RPMI7951 (cell line): Measurements from ENCODE around the gene DNAAF5. TPM values are rescaled to one million over a fixed set of nuclear protein-coding genes. Genes with fewer than 3 reads are reported as not detected.
"Not testable (repeated sequence)": the region's sequence is repeated elsewhere in the genome, so short reads cannot be mapped to it uniquely, and the experiment has no call there.

ENCODE experiments used
- DNase-seq: peaks from one replicate; pipeline ENCODE4 v3.0.0-alpha.2; 2012; ENCODE audit warnings: low read depth
- total RNA-seq: library from RNA; depleted of rRNA; stranded (reverse); fragments of >200 nt; shearing (Covaris generic); gene quantifications from 2 replicates; pipeline ENCODE4 v1.2.3, GENCODE V29; 2014

The DNAAF5 gene
- total RNA-seq, 1 experiment from 2014 or later, result 41.3 TPM

GRCh38 chr7:746155-747061, 19.9 kb downstream of the DNAAF5 start:
- DNase-seq, result no peak

GRCh38 chr7:747186-747585, 20.7 kb downstream of the DNAAF5 start:
- no peak for DNase-seq

- DNase-seq, result no peak
These were observed 21.9 kb downstream of the DNAAF5 start for GRCh38 chr7:748446-748845.

DNA sequence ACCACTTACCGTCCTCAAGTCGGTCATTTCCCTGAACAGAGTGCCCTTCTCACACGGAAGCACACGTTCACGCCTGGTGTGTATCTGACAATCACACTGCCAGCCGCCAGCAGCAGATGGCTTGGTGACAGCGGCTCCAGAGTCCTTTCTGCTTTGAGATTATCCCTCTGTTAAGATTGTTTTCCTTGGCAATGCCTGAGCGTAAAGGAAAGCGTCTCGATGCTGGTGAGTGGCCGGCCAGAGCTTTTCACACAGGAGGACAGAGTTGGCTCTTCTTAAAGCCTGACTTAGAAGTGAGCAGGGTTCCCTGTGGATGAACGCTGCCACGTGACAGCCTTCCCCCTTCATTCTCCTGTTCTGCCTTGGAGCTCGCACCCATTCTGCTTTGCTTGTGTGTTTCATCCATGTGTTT, 22.6 kb downstream of the DNAAF5 start:
- DNase-seq, result no peak

DNA sequence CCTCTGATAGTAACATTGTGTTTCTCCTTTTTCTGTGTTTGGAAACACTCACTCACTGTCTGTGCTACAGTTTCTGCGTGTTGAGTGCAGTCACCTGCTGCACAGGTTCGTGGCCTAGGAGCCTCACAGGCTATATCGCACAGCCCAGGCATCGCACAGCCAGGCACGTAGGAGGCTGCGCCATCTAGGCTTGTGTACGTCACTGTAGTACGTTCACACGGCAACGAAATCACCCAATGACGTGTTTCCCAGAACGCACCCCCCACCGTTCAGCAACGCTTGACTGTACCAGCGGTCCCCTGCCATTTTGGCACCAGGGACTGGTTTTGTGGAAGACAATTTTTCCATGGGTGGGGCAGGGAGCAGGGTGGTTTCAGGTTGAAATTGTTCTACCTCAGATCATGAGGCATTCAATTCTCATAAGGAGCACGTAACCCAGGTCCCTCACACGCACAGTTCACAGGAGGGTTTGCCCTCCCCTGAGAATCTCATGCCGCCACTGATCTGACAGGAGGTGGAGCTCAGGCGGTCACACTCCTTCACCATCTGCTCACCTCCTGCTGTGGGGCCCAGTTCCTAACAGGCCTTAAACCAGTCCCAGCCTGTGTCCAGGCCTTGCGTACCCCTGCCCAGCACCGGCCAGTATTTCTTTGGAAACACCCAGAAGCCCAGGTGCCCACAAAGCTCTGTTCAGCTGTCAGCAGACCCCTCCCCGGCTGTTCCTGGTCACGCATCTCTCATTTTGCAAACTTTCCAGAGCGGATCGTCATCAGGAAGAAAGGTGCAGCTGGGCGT, 23.8 kb downstream of the DNAAF5 start:
- no peak for DNase-seq

GRCh38 chr7:751826-752225, 25.3 kb downstream of the DNAAF5 start:
- no peak for DNase-seq

- DNase-seq, result not testable (repeated sequence)
These were observed 25.8 kb downstream of the DNAAF5 start for GRCh38 chr7:752256-752655.

DNA sequence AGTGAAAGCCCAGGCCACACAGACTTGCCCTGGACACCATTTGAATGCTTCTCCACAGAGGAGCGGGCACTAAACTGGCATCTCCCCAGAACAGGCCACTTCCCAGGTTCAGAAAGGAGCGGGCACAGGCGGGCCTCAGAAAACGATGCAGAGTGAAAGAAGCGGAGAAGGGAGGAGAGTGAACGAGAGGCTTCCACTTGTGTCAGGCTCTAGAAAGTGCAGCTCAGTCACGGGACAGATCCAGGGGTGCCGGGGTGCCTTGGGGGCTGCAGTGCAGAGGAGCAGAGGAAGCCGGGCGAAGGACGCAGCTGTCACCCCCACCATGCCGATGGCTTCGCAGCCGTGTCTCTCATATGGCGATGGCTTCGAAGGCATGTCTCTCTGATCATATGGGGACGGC, 26.7 kb downstream of the DNAAF5 start:
- DNase-seq, result no peak

DNA sequence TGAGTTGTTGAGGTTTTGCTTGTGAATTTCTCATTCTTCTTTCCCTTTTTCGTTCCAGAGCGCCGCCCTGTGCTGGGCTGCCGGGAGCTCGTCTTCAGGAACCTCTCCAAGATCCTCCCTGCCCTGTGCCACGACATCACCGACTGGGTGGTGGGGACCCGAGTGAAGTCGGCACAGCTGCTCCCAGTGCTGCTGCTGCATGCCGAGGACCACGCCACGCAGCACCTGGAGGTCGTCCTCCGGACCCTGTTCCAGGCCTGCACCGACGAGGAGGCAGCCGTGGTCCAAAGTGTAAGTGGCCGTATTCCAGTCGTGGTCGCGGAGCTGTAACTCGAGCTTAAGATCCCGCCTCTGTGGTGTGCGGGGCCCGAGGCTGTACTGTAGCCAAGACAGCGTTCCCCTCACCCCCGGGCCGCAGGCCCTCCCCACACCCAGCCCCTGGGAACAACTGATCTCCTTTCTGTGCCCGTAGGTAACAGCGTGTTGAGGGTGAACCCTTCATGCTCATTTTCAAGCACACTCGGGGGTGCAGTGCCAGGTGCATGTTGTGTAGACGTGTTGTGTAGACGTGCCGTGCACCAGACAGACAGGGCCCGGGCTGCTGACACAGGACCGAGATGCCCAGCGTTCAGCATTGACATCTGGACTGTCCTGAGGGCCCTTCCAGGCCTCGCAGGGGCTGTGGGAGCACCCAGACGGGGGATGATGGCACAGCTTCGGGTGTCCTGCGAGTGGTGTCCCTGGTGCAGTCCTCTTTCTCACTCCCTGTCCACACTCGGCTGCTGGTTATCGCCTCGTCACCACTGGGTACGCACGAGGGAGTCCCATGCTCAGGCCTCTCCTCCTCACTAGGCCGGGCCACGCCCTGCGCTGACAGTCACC, 28.3 kb downstream of the DNAAF5 start:
- DNase-seq, result no peak

GRCh38 chr7:755413-755805, 28.9 kb downstream of the DNAAF5 start:
- DNase-seq, result no peak

DNA sequence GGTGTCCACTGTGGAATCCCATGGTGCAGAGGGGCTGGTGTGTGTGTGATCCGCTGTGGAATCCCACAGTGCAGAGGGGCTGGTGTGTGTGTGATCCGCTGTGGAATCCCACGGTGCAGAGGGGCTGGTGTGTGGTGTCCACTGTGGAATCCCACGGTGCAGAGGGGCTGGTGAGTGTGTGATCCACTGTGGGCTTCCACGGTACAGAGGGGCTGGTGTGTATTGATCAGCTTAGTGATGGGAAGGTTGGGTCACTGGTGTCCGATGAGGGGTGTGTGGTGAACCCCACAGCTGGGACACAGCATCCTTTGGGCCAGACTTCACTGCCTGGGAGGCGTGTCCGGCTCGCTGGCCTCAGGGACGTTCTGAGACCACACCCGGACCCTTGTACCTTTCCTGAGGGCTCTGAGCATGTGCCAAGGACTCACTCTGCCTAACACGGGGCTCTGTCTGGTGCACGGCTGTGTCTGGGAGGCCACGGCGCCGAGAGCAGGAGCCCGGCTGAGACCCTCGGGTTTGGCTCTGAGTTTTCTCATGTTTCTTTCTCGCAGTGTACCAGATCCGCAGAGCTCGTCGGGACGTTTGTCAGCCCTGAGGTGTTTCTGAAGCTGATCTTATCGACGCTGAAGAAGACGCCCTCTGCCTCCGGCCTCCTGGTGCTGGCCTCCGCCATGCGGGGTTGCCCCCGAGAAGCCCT, 29.9 kb downstream of the DNAAF5 start:
- no peak for DNase-seq

- DNase-seq, result no peak
These were observed 30.5 kb downstream of the DNAAF5 start for GRCh38 chr7:756928-757560.

DNA sequence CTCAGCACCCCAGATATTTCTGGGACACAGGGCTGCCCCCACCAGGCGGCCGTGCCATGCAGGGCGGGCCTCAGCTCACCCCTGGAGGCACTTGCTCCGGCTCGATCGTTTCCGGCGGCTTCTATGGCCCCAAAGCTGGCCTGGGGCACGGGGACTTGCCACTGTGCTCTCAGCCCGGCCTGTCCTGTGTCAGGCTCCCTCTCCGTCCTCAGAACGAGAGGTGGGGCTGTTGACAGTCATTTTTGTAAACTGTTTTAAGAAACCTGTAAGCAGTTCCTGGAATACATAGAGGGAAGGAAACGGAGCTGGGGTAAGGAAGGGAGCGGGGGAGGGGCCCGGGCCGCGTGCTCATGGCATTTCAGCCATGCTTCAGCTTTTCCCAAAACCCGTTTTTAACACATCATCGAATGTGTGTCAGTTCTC, 31.3 kb downstream of the DNAAF5 start:
- no peak for DNase-seq

DNA sequence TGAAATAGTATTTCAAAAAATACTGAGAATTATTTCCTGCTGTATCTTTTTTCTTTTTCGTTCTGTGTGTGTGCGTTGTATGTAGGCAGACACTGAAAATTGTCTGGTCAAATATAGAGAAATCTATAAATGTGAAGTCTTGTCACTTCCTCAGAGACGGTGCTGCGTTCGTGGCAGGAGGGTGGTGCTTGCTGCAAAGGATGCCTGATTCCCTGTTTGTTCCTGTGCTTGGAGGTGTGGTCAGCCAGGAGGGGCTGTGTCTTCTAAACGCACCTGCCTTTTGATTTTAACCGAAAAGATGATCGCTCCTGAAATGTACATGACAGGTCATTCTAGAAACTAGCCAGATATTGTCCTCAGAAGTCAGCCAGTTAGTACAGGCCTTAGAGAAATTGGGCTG, 33.1 kb downstream of the DNAAF5 start:
- no peak for DNase-seq

DNA sequence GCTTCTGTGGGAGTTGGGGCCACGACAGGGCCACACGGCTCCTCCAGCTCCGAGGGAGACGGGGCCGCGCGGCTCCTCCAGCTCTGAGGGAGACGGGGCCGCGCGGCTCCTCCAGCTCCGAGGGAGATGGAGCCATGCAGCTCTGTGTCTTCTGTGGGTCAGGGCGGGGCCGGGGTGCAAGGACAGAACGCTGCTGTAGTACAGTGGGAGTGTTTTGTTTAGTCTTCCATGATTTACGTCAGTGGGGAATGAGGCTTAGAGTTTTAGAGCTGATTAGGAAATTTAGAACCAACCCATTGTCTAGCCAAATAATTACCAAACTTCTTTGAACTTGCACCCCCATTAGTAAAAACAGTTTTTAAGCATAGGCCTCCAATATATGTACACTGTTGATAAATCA, 33.5 kb downstream of the DNAAF5 start:
- DNase-seq, result no peak

- no peak for DNase-seq
These were observed 34.6 kb downstream of the DNAAF5 start for GRCh38 chr7:761101-761500.

DNA sequence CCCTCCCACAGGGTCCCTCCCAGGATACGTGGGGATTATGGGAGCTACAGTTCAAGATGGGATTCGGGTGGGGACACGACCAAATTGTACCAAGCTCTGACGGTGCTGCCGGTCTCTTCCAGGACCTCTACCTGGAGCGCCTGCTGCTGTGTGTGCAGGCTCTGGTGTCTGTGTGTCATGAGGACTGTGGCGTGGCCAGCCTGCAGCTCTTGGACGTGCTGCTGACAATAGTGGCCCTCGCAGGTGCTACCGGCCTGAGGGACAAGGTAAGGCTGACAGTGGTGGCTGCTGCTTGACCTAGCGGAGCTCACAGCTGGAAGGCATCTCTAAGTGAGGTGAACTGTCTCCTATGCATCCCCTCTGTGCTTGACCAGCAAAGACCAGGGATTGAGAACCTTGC, 35.1 kb downstream of the DNAAF5 start:
- DNase-seq, result no peak

DNA sequence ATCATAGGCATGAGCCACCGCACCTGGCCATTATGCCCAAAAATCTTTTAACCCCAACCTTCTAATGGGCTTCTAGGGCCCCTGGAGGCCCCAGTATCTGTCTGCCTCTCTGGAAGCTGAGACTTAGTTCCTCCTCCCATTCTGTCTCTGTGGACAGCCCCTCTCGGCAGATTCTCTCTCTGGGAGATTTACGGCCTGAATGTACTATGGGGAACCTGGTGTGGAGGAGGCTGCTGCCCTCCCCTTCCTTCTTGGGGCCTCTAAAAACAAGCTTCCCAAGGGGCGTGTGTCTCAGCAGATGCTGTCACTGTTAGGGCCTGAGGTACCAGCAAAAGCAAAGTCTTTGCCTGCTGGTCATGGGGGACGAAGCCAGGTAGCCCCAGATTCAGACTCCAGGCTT, 36.4 kb downstream of the DNAAF5 start:
- no peak for DNase-seq

DNA sequence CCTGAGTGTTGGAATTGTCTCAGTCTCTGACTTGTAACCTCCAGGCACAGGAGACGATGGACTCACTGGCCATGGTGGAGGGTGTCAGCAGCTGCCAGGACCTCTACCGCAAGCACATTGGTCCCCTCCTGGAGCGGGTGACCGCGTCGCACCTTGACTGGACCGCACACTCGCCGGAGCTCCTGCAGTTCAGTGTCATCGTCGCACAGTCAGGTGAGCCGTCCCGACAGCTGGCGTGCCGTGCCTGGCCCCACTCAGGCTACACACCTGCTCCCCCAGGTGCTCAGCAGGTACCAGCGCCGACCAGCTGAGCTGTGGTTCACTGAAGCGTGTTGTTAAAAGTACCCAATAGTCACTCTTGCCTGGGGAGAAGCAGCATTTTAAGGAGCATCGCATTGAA, 37.3 kb downstream of the DNAAF5 start:
- DNase-seq, result no peak

DNA sequence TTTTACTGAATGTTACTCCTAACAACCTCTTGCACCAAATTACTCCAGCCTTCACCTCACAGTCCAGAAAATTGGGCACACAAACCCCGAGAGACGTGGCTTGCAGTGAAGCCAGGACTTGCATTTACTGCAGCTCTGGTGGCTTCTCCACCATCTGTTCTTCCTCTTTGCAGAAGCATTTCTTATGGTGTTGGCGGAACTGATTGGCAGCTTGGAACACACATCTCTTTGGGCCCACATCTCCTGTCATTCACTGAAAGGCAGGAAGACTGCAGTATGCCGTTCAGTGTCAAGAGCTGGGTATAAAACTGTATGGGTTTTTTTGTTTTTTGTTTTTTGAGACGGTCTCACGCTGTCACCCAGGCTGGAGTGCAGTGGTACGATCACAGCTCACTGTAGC, 38.9 kb downstream of the DNAAF5 start:
- DNase-seq, result no peak

DNA sequence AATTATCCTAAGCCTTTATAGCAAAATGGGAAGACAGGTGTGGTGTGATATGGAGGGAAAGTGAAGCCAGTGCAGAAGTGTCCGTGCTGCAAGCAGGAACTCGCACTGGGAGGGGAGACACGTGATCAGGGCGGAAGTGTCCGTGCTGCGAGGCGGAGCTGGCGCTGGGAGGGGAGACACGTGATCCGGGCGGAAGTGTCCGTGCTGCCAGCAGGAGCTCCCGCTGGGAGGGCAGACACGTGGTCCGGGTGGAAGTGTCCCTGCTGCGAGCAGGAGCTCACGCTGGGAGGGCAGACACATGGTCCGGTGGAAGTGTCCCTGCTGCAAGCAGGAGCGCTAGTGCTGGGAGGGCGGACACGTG, 41.1 kb downstream of the DNAAF5 start:
- DNase-seq, result peak; percentile 92
